Neural cell (in vitro differentiated cells): Measurements from ENCODE around the gene KRTAP5-6. TPM values are rescaled to one million over a fixed set of nuclear protein-coding genes. Genes with fewer than 3 reads are reported as not detected.

ENCODE experiments used
- H2AFZ ChIP-seq: fragments of 200-600, 300-800 bp; sonication (generic), shearing (Covaris generic); 2 replicates; pipeline ENCODE4 v1.6.0; 2014; ENCODE audit warnings: low read depth, mild to moderate bottlenecking, antibody characterized with exemption, low read length, moderate library complexity
- H3F3A ChIP-seq: fragments of 200-600 bp; shearing (Covaris generic); 2 replicates; pipeline ENCODE4 v1.6.1; 2016; ENCODE audit warnings: mild to moderate bottlenecking, moderate library complexity, mixed read lengths, antibody characterized with exemption, low read length; ENCODE audit not compliant: insufficient read depth, poor library complexity, severe bottlenecking
- H3K27ac ChIP-seq: fragments of 200-600, 300-800 bp; sonication (generic), shearing (Covaris generic); 2 replicates; pipeline ENCODE4 v1.5.1; 2014; ENCODE audit warnings: mild to moderate bottlenecking, low read length, moderate library complexity
- H3K27me3 ChIP-seq: fragments of 300-800, 200-600 bp; sonication (generic), shearing (Covaris generic); 2 replicates; pipeline ENCODE4 v1.6.0; 2014; ENCODE audit warnings: mild to moderate bottlenecking, low read depth, low read length, moderate library complexity; ENCODE audit not compliant: insufficient read depth
- H3K36me3 ChIP-seq: fragments of 300-800, 200-600 bp; sonication (generic), shearing (Covaris generic); 2 replicates; pipeline ENCODE4 v1.5.1; 2014; ENCODE audit warnings: mild to moderate bottlenecking, antibody characterized with exemption, low read length, moderate library complexity; ENCODE audit not compliant: insufficient read depth
- H3K4me2 ChIP-seq: fragments of 300-800, 200-600 bp; sonication (generic), shearing (Covaris generic); 2 replicates; pipeline ENCODE4 v1.6.0; 2014; ENCODE audit warnings: mild to moderate bottlenecking, low read length
- H3K4me3 ChIP-seq: fragments of 300-800, 200-600 bp; sonication (generic), shearing (Covaris generic); 2 replicates; pipeline ENCODE4 v1.5.1; 2014; ENCODE audit warnings: mild to moderate bottlenecking, low read length, moderate library complexity
- H3K79me2 ChIP-seq: fragments of 200-600 bp; shearing (Covaris generic); replicated peaks from 2 replicates; pipeline ENCODE4 v1.6.0; 2014; ENCODE audit warnings: mild to moderate bottlenecking, low read length, moderate library complexity; ENCODE audit not compliant: insufficient read depth
- H3K9ac ChIP-seq: fragments of 300-800, 200-600 bp; sonication (generic), shearing (Covaris generic); 2 replicates; pipeline ENCODE4 v1.6.1; 2016; ENCODE audit warnings: mild to moderate bottlenecking, low read length, mixed read lengths
- H3K9me2 ChIP-seq: fragments of 200-600 bp; shearing (Covaris generic); 2 replicates; pipeline ENCODE4 v1.6.1; 2016; ENCODE audit warnings: mild to moderate bottlenecking, low read length, mixed read lengths; ENCODE audit not compliant: insufficient read depth
- H3K9me3 ChIP-seq: fragments of 200-600, 300-800 bp; sonication (generic), shearing (Covaris generic); 2 replicates; pipeline ENCODE4 v1.6.1; 2016; ENCODE audit warnings: mild to moderate bottlenecking, mixed run types, low read length, moderate library complexity, mixed read lengths
- H4K20me1 ChIP-seq: fragments of 200-600 bp; shearing (Covaris generic); 2 replicates; pipeline ENCODE4 v1.6.1; 2016; ENCODE audit warnings: mild to moderate bottlenecking, mixed run types; ENCODE audit not compliant: insufficient read depth
- CTCF ChIP-seq: fragments of 450-650 bp; IDR thresholded peaks from 2 replicates; pipeline ENCODE4 v1.5.1; 2014; ENCODE audit warnings: antibody characterized with exemption, mild to moderate bottlenecking, moderate library complexity; ENCODE audit not compliant: poor library complexity, severe bottlenecking
- EP300 ChIP-seq: fragments of 450-650 bp; conservative IDR thresholded peaks from 2 replicates; pipeline ENCODE4 v1.6.1; 2014; ENCODE audit warnings: antibody characterized with exemption, mild to moderate bottlenecking, moderate library complexity; ENCODE audit not compliant: poor library complexity, severe bottlenecking
- EZH2 ChIP-seq: fragments of 200-600, 300-800 bp; shearing (Covaris generic), sonication (generic); IDR thresholded peaks from 2 replicates; pipeline ENCODE4 v1.6.1; 2014; ENCODE audit warnings: antibody characterized with exemption, low read length, borderline replicate concordance, mild to moderate bottlenecking; ENCODE audit not compliant: insufficient read depth, poor library complexity, severe bottlenecking
- MXI1 ChIP-seq: fragments of 450-650 bp; conservative IDR thresholded peaks from 2 replicates; pipeline ENCODE4 v1.6.1; 2014; ENCODE audit warnings: antibody characterized with exemption, mild to moderate bottlenecking; ENCODE audit not compliant: poor library complexity, severe bottlenecking
- POLR2AphosphoS5 ChIP-seq: IDR thresholded peaks from 2 replicates; pipeline ENCODE4 v1.6.1; 2012
- RAD21 ChIP-seq: fragments of 450-650 bp; conservative IDR thresholded peaks from 2 replicates; pipeline ENCODE4 v1.6.1; 2014; ENCODE audit warnings: antibody characterized with exemption, mild to moderate bottlenecking, moderate library complexity
- REST ChIP-seq: IDR thresholded peaks from 2 replicates; pipeline ENCODE4 v1.6.1; 2012; ENCODE audit warnings: borderline replicate concordance
- SMC3 ChIP-seq: fragments of 450-650 bp; conservative IDR thresholded peaks from 2 replicates; pipeline ENCODE4 v1.6.1; 2014; ENCODE audit warnings: antibody characterized with exemption, mild to moderate bottlenecking, moderate library complexity; ENCODE audit not compliant: poor library complexity
- TAF1 ChIP-seq: IDR thresholded peaks from 2 replicates; pipeline ENCODE4 v1.6.1; 2012; ENCODE audit warnings: low read depth
- polyA plus RNA-seq: library from polyadenylated mRNA; depleted of rRNA; stranded (reverse); fragments of >200 nt; gene quantifications from 2 replicates; pipeline ENCODE4 v1.2.3, GENCODE V29; 2014

KRTAP5-6 gene
- polyA plus RNA-seq, 1 donor from 2014 or later = not detected

GRCh38 chr11:1742371-1742770 lies 45.4 kb downstream of the KRTAP5-6 start:
- TF ChIP-seq MXI1 (no peak), POLR2AphosphoS5 (no peak), REST (no peak), SMC3 (no peak), TAF1 (no peak), EP300 (no peak)
- Histone ChIP-seq H2AFZ (no peak overlapping the region), H4K20me1 (no peaks in the 10 kb centered on the region), H3K4me2 (no peak overlapping the region), H3K9me2 (no peaks in the 10 kb centered on the region), H3K27ac (no peak overlapping the region), H3K36me3 (no peaks in the 10 kb centered on the region), H3K27me3 (peaks cover 5% of the 10 kb centered on the region), H3F3A (no peaks in the 10 kb centered on the region), H3K79me2 (no peaks in the 10 kb centered on the region), H3K4me3 (no peak overlapping the region), H3K9me3 (no peaks in the 10 kb centered on the region), H3K9ac (no peak overlapping the region)

- H3F3A ChIP-seq = no peaks in the 10 kb centered on the region
- no peak overlapping the region for H3K9ac ChIP-seq
- no peaks in the 10 kb centered on the region for H3K79me2 ChIP-seq
- H3K27me3 ChIP-seq = peaks cover 12% of the 10 kb centered on the region
- H2AFZ ChIP-seq = no peak overlapping the region
- no peak for TF ChIP-seq REST
- TF ChIP-seq EP300 = no peak
- TF ChIP-seq CTCF = no peak
- no peak for TF ChIP-seq MXI1
- TF ChIP-seq EZH2 = no peak
- TF ChIP-seq POLR2AphosphoS5 = no peak
- no peak for TF ChIP-seq RAD21
- TF ChIP-seq SMC3 = no peak
- no peaks in the 10 kb centered on the region for H3K36me3 ChIP-seq
- no peak overlapping the region for H3K27ac ChIP-seq
- H4K20me1 ChIP-seq = no peaks in the 10 kb centered on the region
- H3K9me3 ChIP-seq = no peaks in the 10 kb centered on the region
- no peak overlapping the region for H3K4me3 ChIP-seq
- no peaks in the 10 kb centered on the region for H3K9me2 ChIP-seq
- H3K4me2 ChIP-seq = no peak overlapping the region
These were observed 46.0 kb downstream of the KRTAP5-6 start for GRCh38 chr11:1742869-1743584.
